ENCODE results near the gene ST6GALNAC2.
A peak's percentile ranks its signal among the peaks of the same experiment; 100 is the strongest.

ST6GALNAC2 gene

GRCh38 chr17:76537578-76538280, 47.9 kb downstream of the ST6GALNAC2 start, which contains the start of gene CYGB:
CYGB (minus strand) TSS chr17:76537709; CDS start chr17:76537542, 167 bp downstream.
- peak within 1 kb of the TSS; percentile 64 for H3K4me2 ChIP-seq (ENCODE audit: low read length)
- no peak within 1 kb of the TSS for H3K9ac ChIP-seq
- peak within 1 kb of the TSS; percentile 44 for H3K4me3 ChIP-seq (ENCODE audit: low read depth, low read length)
- no peaks in the 10 kb centered on the region for H3K36me3 ChIP-seq (ENCODE audit: control insufficient read depth, insufficient read depth, low read length)
- peaks cover 16% of the 10 kb centered on the region for H3K4me1 ChIP-seq
- no peaks in the 10 kb centered on the region for H3K79me2 ChIP-seq
- no peaks in the 10 kb centered on the region for H3K27me3 ChIP-seq (ENCODE audit: control insufficient read depth, insufficient read depth, low read length)
- no peaks in the 10 kb centered on the region for H3K9me3 ChIP-seq (ENCODE audit: control insufficient read depth, low read length)
- TF ChIP-seq CTCF (IDR thresholded peaks at IDR 0.05): no peak
- peak within 1 kb of the TSS; percentile 75 for H2AFZ ChIP-seq
- peak within 1 kb of the TSS; percentile 11 for H3K27ac ChIP-seq

GRCh38 chr17:76537288-76537577, 48.4 kb downstream of the ST6GALNAC2 start:
- Histone ChIP-seq H2AFZ (peak overlapping the region; percentile 75), H3K79me2 (no peaks in the 10 kb centered on the region), H3K27ac (peak overlapping the region; percentile 11), H3K9me3 (ENCODE audit: control insufficient read depth, low read length) (no peaks in the 10 kb centered on the region), H3K4me2 (ENCODE audit: low read length) (peak overlapping the region; percentile 64), H3K4me3 (ENCODE audit: low read depth, low read length) (peak overlapping the region; percentile 44), H3K4me1 (peaks cover 11% of the 10 kb centered on the region), H3K27me3 (ENCODE audit: control insufficient read depth, insufficient read depth, low read length) (no peaks in the 10 kb centered on the region), H3K36me3 (ENCODE audit: control insufficient read depth, insufficient read depth, low read length) (no peaks in the 10 kb centered on the region), H3K9ac (no peak overlapping the region)
- no peak for TF ChIP-seq CTCF (IDR thresholded peaks at IDR 0.05)

GRCh38 chr17:76536511-76537287, 49.0 kb downstream of the ST6GALNAC2 start:
- H3K4me1 ChIP-seq: peaks cover 9% of the 10 kb centered on the region
- no peak overlapping the region for H3K9ac ChIP-seq
- peak overlapping the region; percentile 75 for H2AFZ ChIP-seq
- H3K4me3 ChIP-seq (ENCODE audit: low read depth, low read length): peak overlapping the region; percentile 44
- no peaks in the 10 kb centered on the region for H3K36me3 ChIP-seq (ENCODE audit: control insufficient read depth, insufficient read depth, low read length)
- no peaks in the 10 kb centered on the region for H3K9me3 ChIP-seq (ENCODE audit: control insufficient read depth, low read length)
- H3K79me2 ChIP-seq: no peaks in the 10 kb centered on the region
- peak overlapping the region; percentile 11 for H3K27ac ChIP-seq
- H3K4me2 ChIP-seq (ENCODE audit: low read length): peak overlapping the region; percentile 64
- H3K27me3 ChIP-seq (ENCODE audit: control insufficient read depth, insufficient read depth, low read length): no peaks in the 10 kb centered on the region
- TF ChIP-seq CTCF (IDR thresholded peaks at IDR 0.05): no peak

- Histone ChIP-seq H3K36me3 (ENCODE audit: control insufficient read depth, insufficient read depth, low read length) (no peaks in the 10 kb centered on the region), H3K4me2 (ENCODE audit: low read length) (no peak overlapping the region), H3K9ac (no peak overlapping the region), H3K27ac (no peak overlapping the region), H3K4me3 (ENCODE audit: low read depth, low read length) (no peak overlapping the region), H3K4me1 (peaks cover 7% of the 10 kb centered on the region), H3K79me2 (no peaks in the 10 kb centered on the region), H3K9me3 (ENCODE audit: control insufficient read depth, low read length) (no peaks in the 10 kb centered on the region), H3K27me3 (ENCODE audit: control insufficient read depth, insufficient read depth, low read length) (no peaks in the 10 kb centered on the region), H2AFZ (no peak overlapping the region)
- no peak for TF ChIP-seq CTCF (IDR thresholded peaks at IDR 0.05)
These were observed 49.7 kb downstream of the ST6GALNAC2 start for GRCh38 chr17:76535788-76536510.

Data from parathyroid adenoma (tissue), 2 donors.